B cell (primary cell): Measurements from ENCODE around the gene PLEKHG3.

Experiments
- CTCF ChIP-seq: fragments of 200-600 bp; IDR thresholded peaks from one replicate; pipeline ENCODE4 v1.8.0; 2022; ENCODE audit warnings: antibody characterized with exemption, mild to moderate bottlenecking
- EZH2 ChIP-seq: IDR thresholded peaks from 2 replicates; pipeline ENCODE4 v1.6.1; 2012; ENCODE audit warnings: borderline replicate concordance, low read depth, mild to moderate bottlenecking, moderate library complexity, low read length; ENCODE audit not compliant: insufficient read depth, poor library complexity, severe bottlenecking

DNA sequence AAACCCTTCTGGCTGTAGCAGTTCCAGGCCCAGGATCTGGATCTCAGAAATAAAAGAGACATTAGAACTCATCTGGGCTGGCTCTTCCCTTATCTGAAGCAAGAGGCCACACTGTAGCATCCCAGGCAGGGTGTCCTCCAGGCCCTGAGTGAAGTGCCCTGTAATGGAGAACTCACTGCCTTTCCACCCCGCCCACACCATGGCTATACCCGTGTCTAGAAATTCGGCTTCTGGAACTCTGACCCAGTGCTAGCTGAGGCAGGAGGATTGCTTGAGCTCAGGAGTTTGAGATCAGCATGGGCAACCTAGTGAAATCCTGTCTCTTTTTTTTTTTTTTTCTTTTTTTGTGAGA is 23.5 kb upstream of the PLEKHG3 start:
- no peak for TF ChIP-seq CTCF
- TF ChIP-seq EZH2: no peak
